Choroid plexus epithelial cell (primary cell): ENCODE data around the gene TP53RK.

Experiments
- DNase-seq: peaks from one replicate; pipeline ENCODE4 v3.0.0-alpha.2; 2010; ENCODE audit warnings: low read depth
- H3K4me3 ChIP-seq: 2 replicates; pipeline ENCODE4 v1.5.1; 2011; ENCODE audit warnings: low read depth, mild to moderate bottlenecking, control low read depth, low read length, moderate library complexity
- CTCF ChIP-seq: conservative IDR thresholded peaks from 2 replicates; pipeline ENCODE4 v1.5.1; 2011; ENCODE audit warnings: low read depth, mild to moderate bottlenecking, control low read depth, inconsistent platforms, low read length, moderate library complexity

Gene TP53RK

GRCh38 chr20:46642969-46643343, 46.3 kb downstream of the TP53RK start:
- no peak for DNase-seq
- no peak for TF ChIP-seq CTCF

GRCh38 chr20:46642265-46642968, 46.8 kb downstream of the TP53RK start:
- TF ChIP-seq CTCF, result no peak
- no peak for DNase-seq
- H3K4me3 ChIP-seq, result no peak overlapping the region

More at GRCh38 chr20:46642969-46643343, 46.3 kb downstream of the TP53RK start:
- H3K4me3 ChIP-seq, result no peak overlapping the region

GRCh38 chr20:46641424-46641823, 47.8 kb downstream of the TP53RK start:
- DNase-seq, result no peak
- TF ChIP-seq CTCF, result no peak
- no peak overlapping the region for H3K4me3 ChIP-seq

GRCh38 chr20:46640536-46641311, 48.5 kb downstream of the TP53RK start:
- no peak for TF ChIP-seq CTCF

GRCh38 chr20:46640044-46640443, 49.2 kb downstream of the TP53RK start:
- H3K4me3 ChIP-seq, result no peak overlapping the region
- no peak for DNase-seq
- TF ChIP-seq CTCF, result no peak

More at GRCh38 chr20:46640536-46641311, 48.5 kb downstream of the TP53RK start:
- no peak for DNase-seq
- H3K4me3 ChIP-seq, result no peak overlapping the region

- no peak for DNase-seq
- no peak for TF ChIP-seq CTCF
- H3K4me3 ChIP-seq, result no peak overlapping the region
Observed at GRCh38 chr20:46639587-46639986, 49.7 kb downstream of the TP53RK start.

- no peak overlapping the region for H3K4me3 ChIP-seq
- DNase-seq, result no peak
- no peak for TF ChIP-seq CTCF
Observed at GRCh38 chr20:46638898-46639274, 50.4 kb downstream of the TP53RK start.
